Fibroblast of lung (primary cell): ENCODE results near the gene SEMA3E. TPM values are rescaled to one million over a fixed set of nuclear protein-coding genes. Genes with fewer than 3 reads are reported as not detected.
A peak's percentile ranks its signal among the peaks of the same experiment; 100 is the strongest.
"Not testable (repeated sequence)": the region's sequence is repeated elsewhere in the genome, so short reads cannot be mapped to it uniquely, and the experiment has no call there.

Experiments used
- DNase-seq, 2 donors: peaks; one replicate each; pipeline versions ENCODE4 v3.0.0 to v3.0.0-alpha.2; 2010; ENCODE audit warnings: low read depth in 2 of 2
- H2AFZ ChIP-seq: 2 replicates; pipeline ENCODE4 v1.5.1; 2012; ENCODE audit warnings: low read length, control low read depth, inconsistent platforms
- H3K27ac ChIP-seq: 2 replicates; pipeline ENCODE4 v1.5.1; 2011; ENCODE audit warnings: low read length, control low read depth; ENCODE audit not compliant: insufficient read depth
- H3K27me3 ChIP-seq: 2 replicates; pipeline ENCODE4 v1.5.1; 2011; ENCODE audit warnings: mild to moderate bottlenecking, low read length; ENCODE audit not compliant: control insufficient read depth, insufficient read depth
- H3K36me3 ChIP-seq: 2 replicates; pipeline ENCODE4 v1.5.1; 2011; ENCODE audit warnings: low read length; ENCODE audit not compliant: control insufficient read depth, insufficient read depth
- H3K4me1 ChIP-seq: 2 replicates; pipeline ENCODE4 v1.5.1; 2011; ENCODE audit warnings: low read length; ENCODE audit not compliant: control insufficient read depth, insufficient read depth; ENCODE audit errors: extremely low read depth
- H3K4me2 ChIP-seq: 2 replicates; pipeline ENCODE4 v1.5.1; 2011; ENCODE audit warnings: low read length, control low read depth; ENCODE audit not compliant: insufficient read depth; ENCODE audit errors: extremely low read depth
- H3K4me3 ChIP-seq, 4 experiments: fragments of 200-600 bp in 1 of 4; sonication (generic) in 1 of 4; replicated peaks in 1 of 4; 2 replicates each; pipeline ENCODE4 v1.5.1; 2011 to 2016; ENCODE audit warnings: low read length in 4 of 4, low read depth in 3 of 4, mild to moderate bottlenecking in 3 of 4, control low read depth in 2 of 4, inconsistent platforms in 1 of 4, mixed read lengths in 1 of 4; ENCODE audit not compliant: insufficient read depth in 1 of 4; ENCODE audit errors: control extremely low read depth in 1 of 4
- H3K79me2 ChIP-seq: 2 replicates; pipeline ENCODE4 v1.5.1; 2012; ENCODE audit warnings: mild to moderate bottlenecking, low read length, inconsistent platforms; ENCODE audit not compliant: control insufficient read depth, insufficient read depth
- H3K9ac ChIP-seq: 2 replicates; pipeline ENCODE4 v1.5.1; 2011; ENCODE audit warnings: mild to moderate bottlenecking, low read length, control low read depth; ENCODE audit not compliant: insufficient read depth
- H3K9me3 ChIP-seq: 2 replicates; pipeline ENCODE4 v1.5.1; 2012; ENCODE audit warnings: low read depth, low read length; ENCODE audit not compliant: control insufficient read depth, insufficient read depth
- H4K20me1 ChIP-seq: 2 replicates; pipeline ENCODE4 v1.5.1; 2011; ENCODE audit warnings: low read length; ENCODE audit not compliant: control insufficient read depth, insufficient read depth; ENCODE audit errors: extremely low read depth
- CTCF ChIP-seq, 2 donors: IDR thresholded peaks in 1 of 2; conservative IDR thresholded peaks in 1 of 2; 1 replicate in 1 of 2; 2 replicates in 1 of 2; pipeline ENCODE4 v1.5.1; 2011 to 2012; ENCODE audit warnings: low read length in 2 of 2, control low read depth in 1 of 2, inconsistent platforms in 1 of 2, low read depth in 1 of 2, mild to moderate bottlenecking in 1 of 2
- EZH2 ChIP-seq: IDR thresholded peaks from 2 replicates; pipeline ENCODE4 v1.5.1; 2012; ENCODE audit warnings: low read length, control low read depth, mild to moderate bottlenecking; ENCODE audit errors: missing control alignments
- polyA plus RNA-seq, 2 donors: library from polyadenylated mRNA; depleted of rRNA in 1 of 2; stranded (reverse) in 1 of 2; unstranded in 1 of 2; fragments of >200 nt; gene quantifications; 2 replicates each; pipeline ENCODE4 v1.2.1, GENCODE V29; 2011 to 2012; ENCODE audit warnings: missing spikeins in 1 of 2
- total RNA-seq: library from RNA; depleted of rRNA; stranded (reverse); fragments of >200 nt; gene quantifications from 2 replicates; pipeline ENCODE4 v1.2.1, GENCODE V29; 2014

SEMA3E gene
- total and polyA plus RNA-seq, 2 donors (not counting 1 experiment from before 2014, with no cell fraction given) = 1.1 to 2.0 TPM

GRCh38 chr7:83439026-83439425 lies 209.9 kb downstream of the SEMA3E start:
- H3K4me3 ChIP-seq = no peak overlapping the region
- H3K9ac ChIP-seq = no peak overlapping the region
- no peak overlapping the region for H3K4me2 ChIP-seq
- H3K36me3 ChIP-seq = no peaks in the 10 kb centered on the region
- H3K27me3 ChIP-seq = no peaks in the 10 kb centered on the region
- no peak overlapping the region for H2AFZ ChIP-seq
- no peaks in the 10 kb centered on the region for H3K9me3 ChIP-seq
- H4K20me1 ChIP-seq = no peaks in the 10 kb centered on the region
- TF ChIP-seq EZH2 (no peak), CTCF (conservative IDR thresholded peaks at IDR 0.05 in 1 of 2, IDR thresholded peaks at IDR 0.05 in 1 of 2; ENCODE audit: low read depth in 1 of 2, low read length in 2 of 2) (no peak)
- DNase-seq = peak in 1 of 2 donors; percentile 56
- no peak overlapping the region for H3K27ac ChIP-seq
- no peaks in the 10 kb centered on the region for H3K79me2 ChIP-seq
- no peaks in the 10 kb centered on the region for H3K4me1 ChIP-seq

DNA sequence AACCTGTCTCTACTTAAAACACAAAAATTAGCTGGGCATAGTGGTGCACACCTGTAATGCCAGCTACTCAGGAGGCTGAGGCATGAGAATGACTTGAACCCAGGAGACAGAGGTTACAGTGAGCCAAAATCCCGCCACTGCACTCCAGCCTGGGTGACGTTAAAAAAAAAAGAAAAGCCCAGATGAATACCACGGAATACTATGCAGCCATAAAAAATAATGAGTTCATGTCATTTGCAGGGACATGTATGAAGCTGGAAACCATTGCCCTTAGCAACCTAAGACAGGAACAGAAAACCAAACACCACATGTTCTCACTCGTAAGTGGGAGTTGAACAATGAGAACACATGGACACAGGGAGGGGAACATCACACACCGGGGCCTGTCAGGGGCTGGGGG lies 218.7 kb downstream of the SEMA3E start:
- DNase-seq, H3K36me3 ChIP-seq, H4K20me1 ChIP-seq, H3K27ac ChIP-seq, H3K4me2 ChIP-seq, H3K9ac ChIP-seq, H3K79me2 ChIP-seq, H3K4me3 ChIP-seq, H3K4me1 ChIP-seq, H3K27me3 ChIP-seq, H2AFZ ChIP-seq, H3K9me3 ChIP-seq: not testable (repeated sequence)

DNA sequence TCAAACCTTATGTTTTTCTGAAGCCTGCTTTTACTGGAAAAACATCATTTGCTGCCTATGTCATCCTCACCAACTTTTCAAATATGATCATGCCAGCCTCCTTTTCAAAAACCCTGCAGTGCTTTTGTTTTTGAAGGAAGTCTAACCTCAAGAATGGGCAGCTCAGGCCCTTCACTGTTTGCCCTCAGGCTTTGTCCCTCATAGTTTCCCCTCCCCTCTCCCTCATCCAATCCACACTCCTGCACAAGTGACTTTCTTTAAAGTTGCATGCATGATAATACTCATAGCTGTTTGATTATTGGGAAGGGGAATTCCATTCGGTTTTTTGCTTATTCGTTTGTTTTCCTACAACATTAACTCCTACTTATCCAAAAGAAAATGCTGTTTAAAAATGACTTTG lies 219.4 kb downstream of the SEMA3E start:
- DNase-seq = no peak
- Histone ChIP-seq H3K79me2 (no peaks in the 10 kb centered on the region), H3K9me3 (no peaks in the 10 kb centered on the region), H3K4me1 (no peaks in the 10 kb centered on the region), H3K9ac (no peak overlapping the region), H4K20me1 (no peaks in the 10 kb centered on the region), H3K4me3 (no peak overlapping the region), H3K36me3 (no peaks in the 10 kb centered on the region), H3K4me2 (no peak overlapping the region), H3K27ac (no peak overlapping the region), H2AFZ (no peak overlapping the region), H3K27me3 (no peaks in the 10 kb centered on the region)
- TF ChIP-seq EZH2 (no peak), CTCF (conservative IDR thresholded peaks at IDR 0.05 in 1 of 2, IDR thresholded peaks at IDR 0.05 in 1 of 2; ENCODE audit: low read depth in 1 of 2, low read length in 2 of 2) (no peak)

DNA sequence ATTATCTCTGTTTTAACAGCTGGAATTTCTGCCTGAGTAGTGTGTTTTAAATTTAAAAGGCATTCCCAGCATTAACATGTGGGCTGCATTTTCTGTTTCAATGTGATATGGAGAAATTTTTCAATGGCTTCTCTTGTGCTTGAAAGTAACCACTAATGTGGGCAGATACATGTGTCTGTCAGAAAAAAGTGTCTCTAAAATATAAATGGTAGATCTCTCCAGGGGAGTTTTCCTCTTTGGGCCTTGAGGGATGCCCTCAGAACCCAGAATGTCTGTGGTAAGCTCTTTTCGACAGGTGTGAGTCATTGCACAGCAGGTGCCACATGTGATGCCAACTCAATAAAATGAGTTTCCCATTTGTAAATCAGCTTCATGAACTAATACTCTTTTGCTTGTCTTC lies 221.1 kb downstream of the SEMA3E start:
- Histone ChIP-seq H4K20me1 (no peaks in the 10 kb centered on the region), H3K4me1 (no peaks in the 10 kb centered on the region), H3K9ac (no peak overlapping the region), H3K9me3 (no peaks in the 10 kb centered on the region), H3K27ac (no peak overlapping the region), H3K4me3 (no peak overlapping the region), H3K4me2 (no peak overlapping the region), H3K36me3 (no peaks in the 10 kb centered on the region), H3K79me2 (no peaks in the 10 kb centered on the region), H2AFZ (no peak overlapping the region), H3K27me3 (no peaks in the 10 kb centered on the region)
- TF ChIP-seq CTCF (conservative IDR thresholded peaks at IDR 0.05 in 1 of 2, IDR thresholded peaks at IDR 0.05 in 1 of 2; ENCODE audit: low read depth in 1 of 2, low read length in 2 of 2) (no peak), EZH2 (no peak)
- peak in 1 of 2 donors; percentile 45 for DNase-seq
